Right renal pelvis (tissue), 4 donors: Measurements from ENCODE around the gene ACAP3. TPM values are rescaled to one million over a fixed set of nuclear protein-coding genes. Genes with fewer than 3 reads are reported as not detected.

Experiments
- DNase-seq, 4 donors: peaks; one replicate each; pipeline ENCODE4 v3.0.0-alpha.2; 2013; ENCODE audit warnings: low read depth in 4 of 4, low spot score in 3 of 4, missing footprints in 1 of 4
- polyA plus RNA-seq, 4 donors: library from polyadenylated mRNA; unstranded; fragments of 120-200 nt; gene quantifications; one replicate each; pipeline ENCODE4 v1.2.1, GENCODE V29; 2013; ENCODE audit not compliant: insufficient read length in 4 of 4

Gene ACAP3
- polyA plus RNA-seq, 4 donors, result 21.7 to 38.7 (median 24.4) TPM

DNA sequence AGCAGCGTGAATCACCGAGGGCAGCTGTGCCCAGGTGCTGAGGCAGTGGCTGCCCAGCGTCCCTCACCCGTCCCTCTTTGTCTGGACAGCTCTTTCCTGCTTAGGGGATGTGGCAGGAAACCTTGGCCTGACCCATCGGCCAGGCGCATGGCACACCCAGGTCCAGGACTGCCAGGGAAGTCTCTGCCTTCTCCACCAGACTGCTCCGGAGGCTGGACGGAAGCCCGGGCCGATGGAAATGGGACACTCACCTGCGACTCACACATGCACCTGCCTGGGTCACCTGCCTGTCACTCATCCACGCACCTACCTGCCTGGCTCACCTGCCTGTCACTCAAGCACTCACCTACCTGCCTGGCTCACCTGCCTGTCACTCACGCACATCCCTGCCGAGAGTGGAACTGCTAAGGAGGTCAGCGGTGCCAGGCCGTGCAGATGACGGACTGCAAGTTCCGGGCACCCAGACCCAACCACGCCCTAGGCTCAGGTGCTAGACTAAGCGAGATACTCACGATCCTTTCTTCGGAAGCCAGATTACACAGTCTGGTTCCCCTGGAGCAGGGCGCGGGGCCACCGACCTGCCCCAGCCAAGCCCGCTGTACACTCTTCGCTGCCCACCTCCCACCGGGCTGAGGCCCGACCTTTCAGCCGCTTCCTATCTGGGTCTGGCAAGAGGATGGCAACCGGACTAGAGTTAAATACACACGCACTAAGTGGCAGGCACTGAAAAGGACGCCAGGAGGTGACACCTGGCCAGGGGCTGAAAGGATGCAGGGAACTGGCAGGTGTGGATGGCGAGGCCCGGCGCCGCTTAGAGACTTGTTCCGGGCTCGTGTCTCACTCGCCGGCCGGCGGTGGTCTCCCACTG is 35.2 kb downstream of the ACAP3 start:
- DNase-seq, result no peak

GRCh38 chr1:1270813-1271212 is 36.9 kb downstream of the ACAP3 start:
- no peak for DNase-seq

DNA sequence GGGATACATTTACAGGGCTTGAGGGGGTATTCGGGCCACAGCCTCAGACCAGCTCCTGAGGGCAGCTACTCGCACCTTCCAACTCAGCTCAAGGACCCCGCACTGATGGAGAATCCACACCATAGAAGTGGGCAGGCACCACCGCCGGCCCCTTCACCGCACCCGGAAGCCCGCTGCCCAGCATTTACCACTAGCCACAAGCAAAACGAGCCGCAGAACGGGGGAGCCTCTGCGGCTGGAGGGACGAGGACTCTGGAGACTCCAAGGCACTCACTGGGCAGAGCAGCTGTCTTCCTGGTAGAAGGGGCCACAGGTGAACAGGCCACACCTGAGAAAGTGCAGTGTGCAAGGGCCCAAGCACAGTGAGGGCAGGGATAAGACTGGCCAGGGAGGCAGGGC is 39.4 kb downstream of the ACAP3 start:
- no peak for DNase-seq

DNA sequence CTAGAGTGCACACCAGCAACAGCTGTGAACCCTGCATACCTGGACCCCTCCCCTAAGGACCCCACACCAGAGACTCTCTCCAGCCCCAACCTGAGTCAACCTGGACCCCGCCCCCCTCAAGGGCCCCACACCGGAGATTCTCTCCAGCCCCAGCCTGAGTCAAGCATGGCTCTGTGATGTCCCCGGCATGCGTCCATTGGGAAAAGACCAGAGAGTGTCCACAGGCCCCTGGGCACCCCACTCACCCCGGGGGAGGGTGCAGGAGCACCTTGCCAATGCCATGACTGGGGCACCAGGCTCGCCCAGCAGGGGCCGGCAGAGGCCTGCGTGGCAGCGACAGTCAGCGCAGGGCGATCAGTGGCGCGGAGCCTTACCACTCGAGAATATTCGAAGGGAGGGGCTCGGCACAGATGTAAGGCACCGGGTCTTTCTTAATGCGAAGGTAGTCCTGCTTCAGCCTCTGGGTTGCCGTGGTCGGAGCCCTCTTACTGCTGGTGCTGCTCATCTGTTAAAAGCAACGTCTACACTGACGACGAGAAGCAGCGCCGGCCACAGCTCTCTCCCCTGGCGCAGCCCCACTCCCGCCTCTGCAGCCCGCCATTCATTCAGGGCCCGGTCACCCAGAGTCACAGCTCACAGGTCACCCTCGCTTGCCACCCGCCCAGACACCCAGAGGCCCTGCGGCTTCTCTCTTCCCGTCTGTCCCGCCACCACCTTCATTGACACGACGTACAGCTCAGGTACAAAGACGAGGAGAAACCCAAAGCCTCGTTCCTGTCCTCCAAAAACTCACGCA is 40.0 kb downstream of the ACAP3 start:
- DNase-seq, result no peak

DNA sequence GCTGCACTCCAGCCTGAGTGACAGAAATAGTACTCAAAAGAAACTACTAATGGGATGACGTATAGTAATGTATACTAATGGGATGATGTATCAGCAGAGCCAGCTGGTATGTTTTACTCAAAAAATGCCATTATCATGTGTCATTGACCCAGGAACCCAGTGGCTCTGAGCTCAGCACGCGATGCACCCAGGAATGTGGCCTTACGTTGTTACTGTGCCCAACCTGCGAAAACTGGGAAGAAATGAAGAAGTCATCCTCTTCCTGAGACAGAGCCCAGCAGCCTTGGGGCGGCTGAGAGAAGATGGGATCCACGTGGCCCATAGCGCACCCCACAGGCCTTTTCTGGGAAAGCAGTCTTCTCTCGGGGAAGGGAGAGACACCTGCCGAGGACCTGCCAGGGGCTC is 42.9 kb downstream of the ACAP3 start:
- no peak for DNase-seq

GRCh38 chr1:1264026-1264425 is 43.7 kb downstream of the ACAP3 start:
- DNase-seq, result no peak

- no peak for DNase-seq
Measured at GRCh38 chr1:1262758-1263157, 45.0 kb downstream of the ACAP3 start.

DNA sequence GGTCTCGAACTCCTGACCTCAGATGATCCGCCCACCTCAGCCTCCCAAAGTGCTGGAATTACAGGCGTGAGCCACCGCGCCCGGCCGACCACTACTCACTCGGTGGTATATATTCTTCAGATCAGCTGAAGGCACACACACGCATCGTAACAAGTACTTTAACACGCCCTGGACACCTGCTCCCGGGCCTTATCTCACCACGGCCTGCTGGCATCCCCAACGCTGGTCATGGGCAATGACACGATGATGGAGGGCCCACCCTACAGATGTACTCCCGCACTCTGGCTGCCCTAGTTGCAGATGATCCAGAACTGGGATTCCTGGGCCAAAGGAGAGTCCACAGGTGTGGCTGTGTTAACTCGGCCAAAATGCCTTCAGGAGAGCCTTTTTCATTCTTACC is 45.7 kb downstream of the ACAP3 start:
- no peak for DNase-seq

DNA sequence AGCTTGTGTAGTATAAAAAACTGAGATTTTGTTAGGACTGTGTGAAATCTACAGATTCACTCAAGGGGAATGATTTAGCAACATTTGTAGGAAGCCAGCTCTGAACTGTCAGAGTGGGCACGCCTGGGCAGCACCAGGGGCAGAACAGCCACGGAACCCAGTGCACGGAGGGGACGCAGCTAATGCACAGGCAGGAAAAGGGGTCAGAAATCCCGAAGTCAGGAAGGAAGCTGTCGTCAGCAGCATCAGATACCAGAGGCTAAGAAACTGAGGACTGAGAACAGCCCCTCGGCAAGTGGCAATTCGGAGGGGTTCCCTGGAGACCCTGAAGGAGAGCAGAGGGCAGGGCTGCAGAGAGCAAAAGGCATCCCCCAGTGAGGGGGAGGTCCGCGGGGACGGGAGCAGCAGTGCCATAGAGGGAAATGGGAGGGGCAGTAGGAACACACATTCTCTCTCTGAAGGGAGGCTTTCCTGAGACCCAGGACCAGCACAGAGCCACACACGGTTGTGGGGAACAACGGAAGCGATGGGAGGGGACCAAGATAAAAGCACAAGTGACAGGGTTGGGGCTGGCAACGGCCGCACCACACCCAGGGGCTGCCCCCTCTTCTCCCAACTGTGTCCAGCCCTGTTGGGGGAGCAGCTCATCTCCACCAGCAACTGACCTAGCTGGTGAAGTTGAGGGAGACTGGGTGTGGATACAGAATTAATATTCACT is 46.7 kb downstream of the ACAP3 start:
- DNase-seq, result no peak

DNA sequence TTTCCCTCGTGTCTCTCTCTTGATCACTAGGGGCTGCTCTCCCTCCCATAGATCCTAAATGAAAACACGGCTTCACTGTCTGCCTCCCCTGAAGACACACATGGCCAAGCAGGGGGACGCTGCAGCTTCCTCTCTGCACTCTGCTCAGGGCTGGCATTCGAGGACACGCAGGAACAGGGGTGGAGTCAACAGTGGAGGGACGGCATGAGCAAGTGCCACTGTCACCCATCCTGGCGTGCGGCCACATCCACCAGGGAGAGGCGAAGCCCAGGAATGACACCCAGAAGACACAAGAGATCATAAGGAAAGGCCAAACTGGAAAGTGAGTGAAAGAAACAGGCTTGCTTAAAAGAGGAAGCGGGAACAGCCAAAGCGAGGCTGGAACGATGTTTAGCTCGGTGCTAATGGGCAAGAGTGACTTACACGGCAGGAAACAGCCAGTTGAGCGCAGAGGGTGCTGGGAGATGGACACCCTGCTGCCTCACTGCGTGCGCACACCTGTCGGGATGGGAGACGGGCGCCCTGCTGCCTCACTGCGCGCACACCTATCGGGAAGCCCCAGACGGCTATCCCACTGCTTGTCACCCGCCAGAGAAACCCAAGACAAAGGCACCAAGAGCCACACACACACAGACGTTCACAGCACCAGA is 47.7 kb downstream of the ACAP3 start:
- no peak for DNase-seq

- no peak for DNase-seq
Measured at GRCh38 chr1:1259540-1259939, 48.2 kb downstream of the ACAP3 start.

GRCh38 chr1:1259119-1259488 is 48.6 kb downstream of the ACAP3 start:
- DNase-seq, result no peak

GRCh38 chr1:1256956-1257871 is 50.5 kb downstream of the ACAP3 start:
- no peak for DNase-seq

DNA sequence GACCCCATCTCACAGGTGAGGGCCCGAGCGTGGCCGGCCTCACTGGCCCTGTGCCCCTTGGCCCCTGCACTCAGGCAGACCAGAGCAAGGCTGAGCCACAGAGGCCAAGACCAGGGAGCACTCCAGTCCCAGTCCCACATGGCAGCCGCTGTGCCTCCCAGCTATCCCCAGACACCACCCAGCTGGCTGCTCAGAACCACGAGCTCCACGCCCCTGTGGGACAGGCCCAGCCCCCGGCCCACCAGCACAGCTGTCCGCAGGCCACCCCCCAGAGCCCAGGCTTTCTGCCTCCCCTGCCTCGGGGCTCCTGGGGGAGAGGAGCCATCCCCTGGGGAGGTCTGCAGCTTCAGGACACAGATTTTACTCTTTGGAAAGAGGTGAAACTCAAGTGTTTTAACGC is 52.1 kb downstream of the ACAP3 start:
- DNase-seq, result no peak

DNA sequence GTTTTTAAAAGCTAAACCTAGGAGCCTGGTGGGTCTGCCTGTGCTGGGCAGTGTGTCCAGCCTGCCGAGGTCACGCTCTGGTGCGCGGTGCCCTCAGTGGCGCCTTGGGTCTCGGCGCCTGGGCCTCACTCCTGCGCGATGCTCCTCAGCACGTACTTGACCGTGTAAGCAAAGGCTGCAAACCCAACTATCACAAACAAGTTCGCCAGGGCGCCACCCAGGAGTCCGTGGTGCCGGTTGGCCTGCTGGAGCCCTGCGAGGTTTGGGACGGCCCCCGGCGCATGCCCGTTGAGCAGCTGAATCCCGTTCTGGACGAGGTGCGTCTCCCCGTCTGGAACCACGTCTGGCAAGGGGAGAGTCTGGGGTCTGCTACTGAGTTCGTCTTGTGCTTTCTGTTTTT is 52.7 kb downstream of the ACAP3 start:
- DNase-seq, result no peak

GRCh38 chr1:1254667-1254998 is 53.1 kb downstream of the ACAP3 start:
- no peak for DNase-seq

- DNase-seq, result no peak
Measured at GRCh38 chr1:1253972-1254666, 53.6 kb downstream of the ACAP3 start.

GRCh38 chr1:1253314-1253713 is 54.4 kb downstream of the ACAP3 start:
- DNase-seq, result no peak

- DNase-seq, result no peak
Measured at GRCh38 chr1:1250786-1251284, 56.9 kb downstream of the ACAP3 start.
